Endothelial cell of umbilical vein (primary cell): Measurements from ENCODE around the gene BBS5. TPM values are rescaled to one million over a fixed set of nuclear protein-coding genes. Genes with fewer than 3 reads are reported as not detected.

Experiments
- BruUV-seq: library from RNA; stranded (reverse); fragments of 400-500 nt; replicated peaks from 2 replicates; lab custom pipeline; 2021; lab: Mats Ljungman, UMichigan
- CTCF ChIA-PET: fragments of 300-600, 350-600 bp; sonication (Branson Sonifier 250); formaldehyde crosslinking; loops from one replicate; lab custom pipeline; 2021; ENCODE audit warnings: antibody characterized with exemption, inconsistent platforms; lab: Charles Lee
- POLR2A ChIA-PET: fragments of 300-600, 350-600 bp; sonication (Branson Sonifier 250); formaldehyde crosslinking; loops from one replicate; lab custom pipeline; 2021; ENCODE audit warnings: antibody characterized with exemption, inconsistent platforms; lab: Charles Lee
- DNase-seq: peaks from one replicate; pipeline ENCODE4 v3.0.0-alpha.2; 2011; ENCODE audit warnings: low read depth, low spot score
- FAIRE-seq: peaks from 2 replicates; lab custom pipeline; 2011; peaks lifted over from hg19 to GRCh38; lab: Jason Lieb, UNC
- H2AFZ ChIP-seq: 2 replicates; pipeline ENCODE4 v1.6.0; 2012; ENCODE audit warnings: low read depth, low read length, control low read depth, inconsistent platforms
- H3K27ac ChIP-seq: 2 replicates; pipeline ENCODE4 v1.5.1; 2011; ENCODE audit warnings: low read depth, mild to moderate bottlenecking, control low read depth, low read length, moderate library complexity; ENCODE audit not compliant: insufficient read depth
- H3K27me3 ChIP-seq, 2 experiments: 2 replicates each; pipeline versions ENCODE4 v1.6.0 to v1.6.1; 2011; ENCODE audit warnings: low read length in 2 of 2, mixed read lengths in 1 of 2; ENCODE audit not compliant: control insufficient read depth in 2 of 2, insufficient read depth in 2 of 2
- H3K36me3 ChIP-seq, 2 experiments: 2 replicates in 1 of 2; 3 replicates in 1 of 2; pipeline ENCODE4 v1.5.1; 2011; ENCODE audit warnings: low read length in 2 of 2, mild to moderate bottlenecking in 1 of 2, moderate library complexity in 1 of 2; ENCODE audit not compliant: control insufficient read depth in 2 of 2, insufficient read depth in 2 of 2; ENCODE audit errors: extremely low read depth in 1 of 2
- H3K4me1 ChIP-seq: 3 replicates; pipeline ENCODE4 v1.5.1; 2011; ENCODE audit warnings: mild to moderate bottlenecking, low read length; ENCODE audit not compliant: control insufficient read depth, insufficient read depth; ENCODE audit errors: extremely low read depth
- H3K4me2 ChIP-seq: 2 replicates; pipeline ENCODE4 v1.6.1; 2011; ENCODE audit warnings: low read length, control low read depth, mixed read lengths; ENCODE audit not compliant: insufficient read depth
- H3K4me3 ChIP-seq, 3 experiments: fragments of 200-600 bp in 1 of 3; sonication (generic), shearing (Covaris generic) in 1 of 3; replicated peaks in 1 of 3; 2 replicates each; pipeline ENCODE4 v1.5.1; 2011 to 2016; ENCODE audit warnings: control low read depth in 3 of 3, low read length in 3 of 3, mild to moderate bottlenecking in 2 of 3, inconsistent platforms in 1 of 3, low read depth in 1 of 3, moderate library complexity in 1 of 3; ENCODE audit not compliant: insufficient read depth in 1 of 3
- H3K79me2 ChIP-seq: 2 replicates; pipeline ENCODE4 v1.6.0; 2012; ENCODE audit warnings: low read length, inconsistent platforms; ENCODE audit not compliant: control insufficient read depth, insufficient read depth
- H3K9ac ChIP-seq: replicated peaks from 2 replicates; pipeline ENCODE3; 2011; ENCODE audit warnings: low read length, control low read depth; ENCODE audit not compliant: insufficient read depth; ENCODE audit errors: extremely low read depth
- H3K9me1 ChIP-seq: replicated peaks from 3 replicates; pipeline ENCODE4 v1.6.0; 2011; ENCODE audit warnings: mild to moderate bottlenecking, low read length; ENCODE audit not compliant: control insufficient read depth, insufficient read depth; ENCODE audit errors: extremely low read depth
- H3K9me3 ChIP-seq: replicated peaks from 2 replicates; pipeline ENCODE4 v1.5.1; 2012; ENCODE audit warnings: low read length, inconsistent platforms; ENCODE audit not compliant: control insufficient read depth, insufficient read depth
- H4K20me1 ChIP-seq: replicated peaks from 2 replicates; pipeline ENCODE3; 2011; ENCODE audit warnings: mild to moderate bottlenecking, low read length; ENCODE audit not compliant: control insufficient read depth, insufficient read depth; ENCODE audit errors: extremely low read depth
- CTCF ChIP-seq, 2 donors: IDR thresholded peaks; 1 replicate in 1 of 2; 2 replicates in 1 of 2; pipeline ENCODE4 v1.5.1; 2011; ENCODE audit warnings: low read length in 2 of 2, mild to moderate bottlenecking in 2 of 2, moderate library complexity in 2 of 2, control low read depth in 1 of 2, inconsistent platforms in 1 of 2, low read depth in 1 of 2; ENCODE audit not compliant: insufficient read depth in 1 of 2; ENCODE audit errors: extremely low read depth in 1 of 2
- EZH2 ChIP-seq: IDR thresholded peaks from 2 replicates; pipeline ENCODE4 v1.6.1; 2012; ENCODE audit warnings: borderline replicate concordance, low read depth, mild to moderate bottlenecking, moderate library complexity, low read length, inconsistent platforms; ENCODE audit not compliant: severe bottlenecking
- FOS ChIP-seq: IDR thresholded peaks from 2 replicates; pipeline ENCODE4 v1.6.1; 2011; ENCODE audit warnings: mild to moderate bottlenecking, low read length, moderate library complexity, borderline replicate concordance; ENCODE audit not compliant: insufficient read depth
- GATA2 ChIP-seq: IDR thresholded peaks from 2 replicates; pipeline ENCODE4 v1.7.0; 2011; ENCODE audit warnings: low read depth, mild to moderate bottlenecking, moderate library complexity, mixed read lengths, low read length; ENCODE audit not compliant: insufficient read length, insufficient read depth
- JUN ChIP-seq: IDR thresholded peaks from 2 replicates; pipeline ENCODE4 v1.6.1; 2011; ENCODE audit warnings: borderline replicate concordance, low read depth; ENCODE audit not compliant: insufficient read length, insufficient read depth
- MAX ChIP-seq: IDR thresholded peaks from 2 replicates; pipeline ENCODE4 v1.6.1; 2011; ENCODE audit not compliant: insufficient read depth, insufficient read length
- MYC ChIP-seq: IDR thresholded peaks from one replicate; pipeline ENCODE4 v1.6.1; 2011; ENCODE audit warnings: mild to moderate bottlenecking, low read depth, low read length
- POLR2A ChIP-seq: IDR thresholded peaks from 2 replicates; pipeline ENCODE4 v1.6.1; 2012; ENCODE audit warnings: low read depth, mild to moderate bottlenecking, control low read depth, low read length
- POLR2AphosphoS5 ChIP-seq: IDR thresholded peaks from 2 replicates; pipeline ENCODE4 v1.6.1; 2012; ENCODE audit warnings: low read depth, mild to moderate bottlenecking, control low read depth, low read length, moderate library complexity; ENCODE audit not compliant: insufficient read depth
- dilution Hi-C: fragments of 300-500 bp; cut with MboI; formaldehyde crosslinking; loops from one replicate; pipeline ENCODE4 v1.15.0; 2019; ENCODE audit warnings: low sequenced_read_pairs; ENCODE audit not compliant: extremely low pct_ligation_motif_present
- intact Hi-C: fragments of 100-400 bp; cut with micrococcal nuclease; formaldehyde crosslinking; loops from one replicate; pipeline ENCODE4 v1.10.0; 2022
- polyA plus RNA-seq, 4 experiments: library from polyadenylated mRNA; depleted of rRNA in 3 of 4; stranded (reverse) in 3 of 4; unstranded in 1 of 4; fragments of >200 nt; gene quantifications; 2 replicates each; pipeline versions ENCODE4 v1.2.1 to v1.2.3, GENCODE V29; 2011 to 2012; ENCODE audit warnings: missing spikeins in 1 of 4
- total RNA-seq: library from RNA; stranded (reverse); gene quantifications from 2 replicates; pipeline ENCODE4 v1.2.3, GENCODE V29; 2021

BBS5 gene
- total and polyA plus RNA-seq, 2 donors (not counting 3 experiments of a cell fraction or from before 2014, with no cell fraction given): 2.9 to 5.6 TPM

GRCh38 chr2:169490834-169491233 lies 11.5 kb downstream of the BBS5 start:
- Histone ChIP-seq H4K20me1 (no peaks in the 10 kb centered on the region), H3K9me1 (no peaks in the 10 kb centered on the region), H3K9ac (no peak overlapping the region), H3K9me3 (no peaks in the 10 kb centered on the region), H3K4me2 (no peak overlapping the region), H3K27me3 (no peaks in the 10 kb centered on the region), H3K4me3 (no peak overlapping the region), H3K79me2 (no peaks in the 10 kb centered on the region), H3K4me1 (no peaks in the 10 kb centered on the region), H3K27ac (no peak overlapping the region), H3K36me3 (peaks cover 0 to 2% of the 10 kb centered on the region in 2 experiments), H2AFZ (no peak overlapping the region)
- DNase-seq (no peak), FAIRE-seq (no peak)
- no TSS peak for BruUV-seq
- ChIA-PET CTCF (interaction anchor here (1.0 to 1.7 kb wide), 2 partner anchors 37 to 236 kb away, joined by 3 to 4 read pairs; no protein-coding TSS in a partner anchor), POLR2A (no interaction called here)
- dilution Hi-C loops (no loop called here), intact Hi-C loops (no loop called here)
- no peak for TF ChIP-seq GATA2
- no peak for TF ChIP-seq CTCF (IDR thresholded peaks at IDR 0.05; ENCODE audit: extremely low read depth in 1 of 2, insufficient read depth in 1 of 2, low read depth in 1 of 2, low read length in 2 of 2)
- no peak for TF ChIP-seq MAX
- no peak for TF ChIP-seq MYC
- no peak for TF ChIP-seq POLR2AphosphoS5
- no peak for TF ChIP-seq JUN
- no peak for TF ChIP-seq POLR2A
- no peak for TF ChIP-seq EZH2
- no peak for TF ChIP-seq FOS
